GM10847 (cell line): ENCODE measurements around the gene SUSD4.

Source experiments
- POLR2A ChIP-seq: IDR thresholded peaks from 2 replicates; pipeline ENCODE4 v1.6.1; 2011; ENCODE audit not compliant: insufficient read length; ENCODE audit errors: extremely low read depth

Gene SUSD4

DNA sequence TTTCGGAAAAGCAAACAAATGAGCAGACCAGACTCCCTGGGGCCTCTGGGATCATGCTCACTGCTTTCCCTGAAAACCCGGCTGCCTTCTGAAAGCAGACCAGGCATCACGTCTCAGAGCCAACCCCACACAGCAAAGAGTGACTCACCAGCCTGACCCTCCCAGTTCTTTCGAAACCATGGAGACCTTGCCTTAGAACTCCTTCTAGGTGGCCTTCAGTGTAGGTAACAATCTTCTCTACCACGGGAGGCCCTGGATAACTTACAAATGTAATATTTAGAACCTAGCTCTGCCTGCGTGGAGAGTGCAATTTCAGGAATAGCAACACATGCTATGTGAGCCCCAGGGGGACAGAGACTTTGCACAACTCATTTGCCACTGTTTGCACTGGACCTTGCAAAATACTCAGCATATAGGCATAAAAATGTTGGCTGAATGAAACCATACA is 105.2 kb downstream of the SUSD4 start:
- no peak for TF ChIP-seq POLR2A

DNA sequence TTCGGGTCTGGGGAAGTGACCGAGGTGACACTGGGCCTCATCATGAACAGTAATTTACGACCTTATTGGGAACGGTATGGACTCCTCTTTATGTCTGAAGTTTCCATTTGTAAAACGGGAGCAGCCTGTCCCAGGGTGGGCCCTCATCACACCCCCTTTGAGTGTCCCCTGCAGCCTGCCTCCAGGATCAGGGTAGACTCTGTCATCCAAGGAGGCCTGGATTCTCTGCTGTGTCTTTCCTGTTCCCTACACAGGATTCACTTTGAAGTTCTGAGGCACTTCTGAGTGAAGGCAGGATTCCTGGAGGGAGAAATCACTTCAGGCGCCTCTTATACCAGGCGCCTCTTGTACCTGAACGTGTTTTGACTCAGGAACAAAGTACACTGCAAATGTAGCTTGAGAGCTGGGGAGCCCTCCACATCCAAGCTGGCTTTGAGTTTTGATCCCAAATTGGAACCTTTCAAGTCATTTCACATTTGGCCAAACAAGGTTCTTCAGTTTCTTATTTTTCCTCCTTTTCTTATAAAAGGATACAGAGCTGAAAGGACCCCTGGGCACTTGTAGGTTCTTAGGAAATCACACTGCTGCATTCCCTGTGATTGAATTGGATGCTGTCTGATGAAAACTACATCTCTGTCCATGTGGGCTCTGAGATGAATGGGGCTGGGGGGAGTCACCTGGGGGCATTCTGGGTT is 106.0 kb downstream of the SUSD4 start:
- TF ChIP-seq POLR2A: no peak

DNA sequence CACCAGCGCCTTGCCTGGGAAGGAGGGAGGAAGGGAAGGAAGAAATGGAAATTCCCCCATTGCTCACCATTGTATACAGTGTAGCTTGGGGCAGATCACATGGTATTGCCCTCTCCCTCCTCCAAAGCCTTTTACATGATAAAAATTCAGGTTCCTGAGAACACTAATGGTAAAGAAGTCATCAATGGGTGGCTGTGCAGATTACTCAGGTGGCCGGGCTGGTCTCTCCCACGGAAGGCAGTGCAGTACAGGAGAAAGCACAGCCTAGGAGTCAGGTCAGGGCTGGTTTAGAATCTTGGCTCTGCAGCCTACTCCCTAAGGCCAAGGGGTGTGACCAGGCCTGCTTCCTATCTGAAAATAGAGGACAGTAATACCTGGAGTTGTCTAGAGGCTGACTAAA is 107.9 kb downstream of the SUSD4 start:
- TF ChIP-seq POLR2A: no peak

DNA sequence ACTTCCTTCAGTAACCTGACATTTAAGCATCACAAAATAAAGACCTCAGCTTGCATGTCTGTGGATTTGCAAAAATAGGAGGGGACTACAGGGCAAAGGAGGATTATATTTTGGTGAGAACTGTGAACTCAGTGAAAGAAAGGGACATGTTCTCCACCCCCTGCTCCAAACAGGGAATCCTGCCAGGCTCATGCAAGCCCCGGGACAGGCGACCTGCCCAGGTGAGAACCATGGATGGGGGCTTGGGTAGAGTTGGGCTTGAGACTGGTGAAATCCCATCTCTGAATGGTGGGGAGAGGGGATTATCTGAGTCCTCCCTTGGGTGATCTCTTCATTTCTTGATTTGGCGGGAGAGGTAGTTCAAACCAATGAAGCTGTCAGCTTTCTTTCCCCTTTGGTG is 110.1 kb downstream of the SUSD4 start:
- no peak for TF ChIP-seq POLR2A

DNA sequence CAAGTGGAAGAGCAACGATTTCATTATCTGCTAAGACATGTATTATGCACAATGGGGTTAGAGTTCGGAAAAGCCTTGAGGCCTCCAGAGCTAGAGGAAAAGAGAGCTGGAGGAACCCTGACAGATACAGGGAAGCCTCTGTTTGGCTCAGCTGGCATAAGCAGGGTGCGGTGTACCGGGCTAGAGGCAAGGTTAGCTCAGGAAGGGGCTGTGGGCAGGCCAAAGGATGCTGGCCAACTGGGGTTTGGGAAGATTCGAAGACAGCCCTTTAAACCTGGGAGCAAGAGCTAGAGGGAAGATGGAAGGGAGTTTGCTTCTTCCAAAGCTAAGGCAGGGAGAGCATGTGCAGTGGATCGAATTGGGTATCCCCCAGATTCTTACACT is 113.4 kb downstream of the SUSD4 start:
- no peak for TF ChIP-seq POLR2A

DNA sequence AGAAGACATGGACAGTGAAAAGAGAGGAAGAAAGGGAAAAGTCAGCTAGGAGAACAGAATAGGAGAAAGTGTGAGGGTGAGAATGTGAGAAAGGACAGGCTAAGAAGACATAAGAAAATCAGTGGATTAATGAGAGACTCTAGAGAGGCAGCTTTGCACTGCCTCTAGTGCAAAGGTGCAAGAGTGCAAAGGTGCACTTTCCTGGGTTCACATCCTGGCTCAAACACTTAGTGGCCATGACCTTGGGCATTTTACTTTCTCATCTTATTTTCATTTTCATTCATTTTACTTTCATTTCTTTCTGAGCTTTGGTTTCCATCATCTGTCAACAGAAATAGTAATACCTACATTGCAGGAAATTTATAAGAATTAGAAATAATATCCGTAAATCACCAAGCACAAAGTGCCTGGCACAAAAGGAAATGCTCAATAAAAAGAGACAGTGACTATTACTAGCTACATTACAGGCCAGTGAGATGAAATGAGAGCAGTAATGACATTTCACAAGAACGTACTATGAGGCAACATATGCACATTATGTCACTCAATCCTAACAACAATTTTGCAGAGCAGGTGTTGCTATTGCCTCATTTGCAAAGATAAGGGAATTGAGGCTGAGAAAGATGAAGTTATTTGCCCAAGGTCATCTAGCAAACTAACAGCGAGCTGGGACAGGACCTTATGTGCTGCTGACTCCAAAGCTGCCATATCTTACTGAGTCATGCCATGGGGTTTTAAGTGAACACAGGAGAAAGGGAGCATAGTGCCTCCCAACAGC is 113.9 kb downstream of the SUSD4 start:
- no peak for TF ChIP-seq POLR2A

DNA sequence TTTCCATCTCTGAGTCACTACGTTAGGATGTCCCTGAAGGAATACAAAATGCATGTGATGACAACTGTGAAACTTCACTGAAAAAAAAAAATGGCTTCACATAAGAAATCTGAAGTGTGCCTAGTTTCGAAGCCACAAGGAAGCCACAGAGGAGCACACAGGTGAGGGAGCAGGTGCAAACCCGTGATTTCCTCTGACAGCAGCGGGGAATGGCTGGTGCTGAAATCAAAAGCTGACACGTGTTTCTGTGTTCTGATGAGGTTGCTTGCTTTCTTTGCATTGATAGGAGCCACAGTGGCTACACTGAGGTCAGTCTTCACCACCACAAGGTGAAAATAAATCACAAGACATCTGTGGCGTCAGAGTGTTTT is 115.2 kb downstream of the SUSD4 start:
- no peak for TF ChIP-seq POLR2A

DNA sequence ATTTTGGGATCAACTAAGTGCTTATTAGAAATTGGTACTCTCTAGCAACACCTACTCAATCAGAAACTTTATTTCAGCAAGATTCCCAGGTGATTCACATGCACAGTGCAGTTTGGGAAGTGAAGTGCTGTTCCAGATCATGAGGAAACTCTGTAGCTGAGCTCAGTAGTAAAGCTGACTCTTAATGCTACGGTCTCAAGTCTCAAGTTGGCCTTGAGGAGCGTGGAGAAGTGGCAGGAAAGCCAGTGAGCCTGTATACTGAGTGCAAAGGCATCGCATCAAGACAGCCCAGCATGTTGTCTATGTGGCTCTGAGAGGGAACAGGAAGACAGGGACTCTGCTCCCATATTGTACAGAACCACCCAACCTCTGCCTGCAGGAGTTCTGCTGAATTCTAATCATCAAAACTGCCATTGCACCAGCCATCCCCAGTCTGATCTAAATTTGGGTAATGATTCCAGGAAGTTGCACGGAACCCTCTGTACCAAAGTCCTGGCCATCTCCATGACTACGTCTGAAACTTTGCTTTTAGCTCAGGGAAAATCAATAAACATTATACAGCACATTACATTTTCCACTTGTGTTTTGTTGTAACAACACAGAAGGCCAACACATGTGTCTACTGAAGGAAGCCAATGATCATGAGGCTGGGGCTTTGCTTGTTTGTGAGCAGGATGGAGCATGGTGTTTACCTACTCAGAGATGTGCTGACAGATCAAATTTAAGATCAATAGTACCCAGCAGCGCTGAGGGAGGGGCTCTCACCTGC is 115.8 kb downstream of the SUSD4 start:
- no peak for TF ChIP-seq POLR2A

DNA sequence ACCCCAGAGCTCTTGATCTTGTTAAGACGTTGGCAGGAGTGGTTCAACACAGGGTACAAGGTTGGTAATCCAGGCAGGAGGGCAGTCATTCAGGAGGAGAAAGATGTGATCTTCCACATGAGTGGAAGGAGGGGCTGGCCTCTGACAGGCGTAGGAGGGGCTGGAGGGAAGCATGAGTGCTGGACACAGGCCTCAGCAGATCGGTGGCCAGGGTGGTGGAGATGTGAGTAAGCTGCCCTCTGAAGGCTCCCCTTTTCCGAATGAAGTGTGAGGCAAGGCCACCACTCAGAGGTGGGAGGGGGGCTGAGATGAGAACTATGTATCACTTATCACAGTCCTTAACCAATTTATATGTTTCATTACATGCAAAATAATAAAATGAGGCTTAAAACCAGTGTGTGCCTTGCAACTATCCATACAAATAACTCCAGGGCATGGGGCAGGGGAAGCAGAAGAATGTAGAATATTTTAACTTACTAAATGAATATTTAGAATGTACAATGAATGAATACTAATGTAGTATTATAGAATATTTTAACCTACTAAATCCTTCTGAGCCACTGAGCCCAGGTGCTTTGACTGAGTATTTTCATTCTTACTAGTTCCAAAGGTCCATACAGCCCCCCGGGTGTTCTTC is 117.4 kb downstream of the SUSD4 start:
- TF ChIP-seq POLR2A: no peak

DNA sequence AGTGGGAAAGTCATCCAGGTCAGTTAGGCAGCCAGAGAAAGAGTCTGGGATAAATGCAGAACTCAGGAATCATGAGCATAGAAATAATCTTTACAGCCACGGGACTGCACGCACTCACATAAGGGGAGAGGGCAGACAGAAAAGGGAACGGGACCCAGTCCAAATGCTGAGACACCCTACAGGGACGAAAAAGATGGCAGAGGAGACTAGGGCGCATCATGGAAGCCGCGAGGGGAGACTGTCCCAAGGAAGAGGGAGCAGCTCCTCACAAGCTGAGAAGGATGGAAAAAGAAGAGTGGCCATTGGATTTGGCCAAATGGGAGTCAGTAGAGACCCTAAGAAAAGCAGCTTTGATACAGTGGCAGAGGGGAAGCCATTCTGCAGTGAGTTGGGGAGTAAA is 118.0 kb downstream of the SUSD4 start:
- TF ChIP-seq POLR2A: no peak

DNA sequence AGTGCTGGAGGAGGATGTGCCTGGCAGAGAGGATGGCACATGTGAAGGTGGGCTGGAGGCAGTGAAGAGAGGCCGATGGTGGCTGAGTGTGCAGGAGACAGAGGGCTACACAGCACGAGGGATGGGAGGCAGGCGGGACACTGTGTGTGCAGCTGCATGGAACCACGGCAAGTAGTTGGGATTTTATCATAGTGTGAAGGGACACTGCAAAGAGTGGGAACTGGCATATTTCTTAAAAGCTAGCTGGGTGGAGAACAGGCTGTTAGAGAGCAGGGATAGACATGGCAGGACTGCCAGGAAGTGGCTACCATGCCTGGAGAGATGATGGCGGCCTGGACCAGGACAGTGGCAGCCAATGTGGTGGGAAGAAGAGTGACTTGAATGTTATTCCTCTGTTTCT is 118.6 kb downstream of the SUSD4 start:
- no peak for TF ChIP-seq POLR2A

DNA sequence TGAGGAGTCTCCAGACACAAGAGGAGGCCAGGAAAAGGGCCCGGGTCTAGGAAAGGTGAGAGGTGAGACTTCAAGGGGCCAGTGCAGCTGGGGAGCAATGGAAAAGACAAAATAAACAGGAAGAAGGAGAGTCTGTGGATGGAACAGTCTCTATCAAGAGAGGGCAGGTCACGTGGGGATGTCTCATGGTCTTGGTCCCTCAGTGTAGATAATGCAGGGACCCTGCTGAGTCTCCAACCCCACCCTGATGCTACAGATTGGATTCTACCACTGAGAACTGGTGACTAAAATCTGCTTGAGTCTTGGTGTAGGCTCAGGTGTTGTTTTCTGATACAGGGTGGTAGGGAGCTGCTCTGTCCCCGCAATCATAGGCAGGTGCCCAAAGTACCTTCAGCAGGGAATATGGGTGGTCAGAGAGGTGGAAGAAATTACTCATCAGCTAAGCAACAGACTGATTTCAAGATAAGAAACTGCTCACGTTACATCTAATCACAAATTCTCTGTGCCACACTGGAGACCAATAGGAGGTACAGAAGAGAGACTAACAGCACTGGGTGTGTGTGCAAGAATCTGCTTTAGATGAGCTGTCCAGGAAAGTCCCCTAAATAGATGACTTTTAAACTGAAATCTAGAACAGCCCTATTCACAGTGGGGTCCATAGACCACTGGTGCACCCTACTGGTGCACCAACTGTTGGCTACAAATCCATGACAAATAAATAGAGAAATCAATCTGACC is 119.4 kb downstream of the SUSD4 start:
- TF ChIP-seq POLR2A: no peak

DNA sequence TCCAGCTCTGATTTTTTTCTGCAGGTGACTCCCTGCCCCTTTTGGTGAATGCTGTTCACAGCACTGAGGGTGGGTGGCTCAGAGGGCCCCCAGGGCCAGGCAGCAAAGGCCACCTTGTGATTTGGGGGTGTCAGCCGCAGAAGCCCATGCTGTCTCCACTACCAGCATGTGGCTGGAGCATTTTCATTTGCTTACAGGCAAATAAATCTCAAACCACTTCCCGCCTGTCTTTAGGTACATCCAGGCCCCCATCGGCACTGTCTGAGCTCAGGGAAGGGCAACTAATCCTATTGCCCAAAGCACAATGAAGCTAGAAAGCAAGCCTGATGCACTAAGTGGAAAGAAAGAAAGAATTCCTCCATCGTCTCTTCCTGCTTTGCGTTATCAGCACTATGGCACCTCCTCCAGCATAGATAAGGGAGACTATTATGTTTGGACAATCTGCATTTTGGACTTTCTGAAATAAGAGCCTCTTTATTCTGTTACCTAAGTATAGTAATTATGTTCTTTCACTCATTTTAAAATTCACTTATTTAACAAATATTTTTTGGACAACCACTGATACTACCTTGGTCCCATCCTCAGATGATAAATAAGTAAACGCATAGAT is 120.4 kb downstream of the SUSD4 start:
- TF ChIP-seq POLR2A: no peak

DNA sequence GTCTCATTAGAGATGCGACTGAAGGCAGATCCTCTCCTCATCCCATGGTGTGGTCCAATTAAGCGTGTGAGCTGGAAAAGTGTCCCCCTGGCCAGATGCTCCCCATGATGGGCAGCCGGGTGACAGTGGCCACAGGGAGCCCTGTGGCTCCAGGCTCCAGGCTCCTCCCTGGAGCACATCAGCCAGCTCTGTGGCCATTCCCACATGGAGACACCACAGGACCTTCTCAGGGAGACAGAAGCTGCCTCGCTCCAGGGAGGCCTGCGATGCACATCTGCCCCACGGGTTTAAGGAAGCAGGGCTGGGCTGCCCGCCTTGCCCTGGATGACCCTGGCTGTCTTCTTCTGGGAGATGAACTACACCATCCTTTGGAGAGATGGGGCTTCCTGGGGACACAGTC is 121.0 kb downstream of the SUSD4 start:
- TF ChIP-seq POLR2A: no peak
